HepG2 (cell line): ENCODE results near the gene MPZL3. TPM values are rescaled to one million over a fixed set of nuclear protein-coding genes. Genes with fewer than 3 reads are reported as not detected.

Experiments
- ATAC-seq: fragments of 200-7000 bp; cut with Tn5 transposase; 3 replicates; pipeline ENCODE4 v1.9.1; 2020; ENCODE audit warnings: mild to moderate bottlenecking, moderate library complexity
- BruUV-seq: library from RNA; stranded (reverse); fragments of 400-500 nt; replicated peaks from 2 replicates; lab custom pipeline; 2021; lab: Mats Ljungman, UMichigan
- CTCF ChIA-PET: fragments of 300-600 bp; formaldehyde crosslinking; extraction: SDS; loops from one replicate; lab custom pipeline; 2021; ENCODE audit warnings: low total read pairs, inconsistent platforms, low intra/inter-chr PET ratio; lab: Yijun Ruan, JAX
- POLR2A ChIA-PET: fragments of 350-600 bp; sonication (Branson Sonifier 250); formaldehyde crosslinking; loops from one replicate; lab custom pipeline; 2020; ENCODE audit warnings: antibody characterized with exemption, inconsistent platforms; lab: Yijun Ruan, JAX
- DNase-seq: peaks from one replicate; pipeline ENCODE4 v3.0.0-alpha.2; 2015; ENCODE audit warnings: low spot score
- FAIRE-seq: peaks from 3 replicates; lab custom pipeline; 2011; peaks lifted over from hg19 to GRCh38; lab: Jason Lieb, UNC
- H2AFZ ChIP-seq: one replicate; pipeline ENCODE4 v1.6.1; 2011; ENCODE audit warnings: low read length, inconsistent platforms
- H3K27ac ChIP-seq: fragments of 300-600 bp; 3 replicates; pipeline ENCODE4 v1.8.0; 2011; ENCODE audit warnings: mixed run types, mild to moderate bottlenecking, mixed read lengths, low read length, inconsistent platforms; ENCODE audit not compliant: insufficient read depth; ENCODE audit errors: extremely low read length
- H3K27me3 ChIP-seq, 2 experiments: fragments of 200-600 bp in 1 of 2; 2 replicates in 1 of 2; 3 replicates in 1 of 2; pipeline versions ENCODE4 v1.6.0 to v1.8.0; 2011; ENCODE audit warnings: low read length in 2 of 2, mild to moderate bottlenecking in 2 of 2, moderate library complexity in 2 of 2, inconsistent platforms in 1 of 2; ENCODE audit not compliant: insufficient read depth in 2 of 2, control insufficient read depth in 1 of 2
- H3K36me3 ChIP-seq, 2 experiments: fragments of 200-600 bp in 1 of 2; replicated peaks in 1 of 2; 2 replicates in 1 of 2; 3 replicates in 1 of 2; pipeline versions ENCODE4 v1.5.1 to v1.8.0; 2011; ENCODE audit warnings: low read length in 2 of 2, inconsistent platforms in 1 of 2; ENCODE audit not compliant: insufficient read depth in 2 of 2, control insufficient read depth in 1 of 2
- H3K4me1 ChIP-seq: 2 replicates; pipeline ENCODE4 v1.5.1; 2012; ENCODE audit warnings: low read length, inconsistent platforms; ENCODE audit not compliant: insufficient read depth
- H3K4me2 ChIP-seq: 2 replicates; pipeline ENCODE4 v1.6.0; 2011; ENCODE audit warnings: low read depth, low read length, inconsistent platforms
- H3K4me3 ChIP-seq, 3 experiments: fragments of 200-600 bp in 1 of 3; sonication (generic), shearing (Covaris generic) in 1 of 3; replicated peaks in 1 of 3; 2 replicates each; pipeline ENCODE4 v1.5.1; 2011 to 2016; ENCODE audit warnings: low read length in 3 of 3, inconsistent platforms in 2 of 3, low read depth in 2 of 3, mild to moderate bottlenecking in 2 of 3, control low read depth in 1 of 3, mixed read lengths in 1 of 3; ENCODE audit not compliant: insufficient read depth in 1 of 3
- H3K79me2 ChIP-seq: one replicate; pipeline ENCODE4 v1.6.1; 2011; ENCODE audit warnings: low read length, inconsistent platforms; ENCODE audit not compliant: insufficient read depth
- H3K9ac ChIP-seq: 2 replicates; pipeline ENCODE4 v1.6.0; 2011; ENCODE audit warnings: mild to moderate bottlenecking, low read depth, low read length, inconsistent platforms; ENCODE audit not compliant: insufficient read depth
- H3K9me3 ChIP-seq: 2 replicates; pipeline ENCODE4 v1.5.1; 2012; ENCODE audit warnings: mild to moderate bottlenecking, low read length
- H4K20me1 ChIP-seq: 2 replicates; pipeline ENCODE4 v1.6.0; 2011; ENCODE audit warnings: inconsistent platforms, mild to moderate bottlenecking, low read length, moderate library complexity; ENCODE audit not compliant: insufficient read depth
- BRCA1 ChIP-seq: sonication (generic); formaldehyde crosslinking; IDR thresholded peaks from 2 replicates; pipeline ENCODE4 v1.4.0; 2020; ENCODE audit warnings: missing genetic modification reagents
- CENPX ChIP-seq: sonication (generic); formaldehyde crosslinking; IDR thresholded peaks from 2 replicates; pipeline ENCODE4 v1.9.0; 2021; ENCODE audit warnings: mild to moderate bottlenecking, missing genetic modification reagents, moderate library complexity
- GATAD2A ChIP-seq: IDR thresholded peaks from 2 replicates; pipeline ENCODE4 v1.6.1; 2016
- U2AF2 ChIP-seq: fragments of 200-400 bp; formaldehyde crosslinking; IDR thresholded peaks from 2 replicates; pipeline ENCODE4 v1.6.1; 2017; ENCODE audit warnings: low read depth, mild to moderate bottlenecking, low read length
- ZMAT3 ChIP-seq: sonication (generic); formaldehyde crosslinking; conservative IDR thresholded peaks from 2 replicates; pipeline ENCODE4 v1.7.0; 2021; ENCODE audit warnings: missing genetic modification reagents
- ZNF703 ChIP-seq: sonication (generic); formaldehyde crosslinking; IDR thresholded peaks from 2 replicates; pipeline ENCODE4 v1.5.1; 2020; ENCODE audit warnings: missing genetic modification reagents, mild to moderate bottlenecking, moderate library complexity, borderline replicate concordance
- WGBS: methylation state at CpG from one replicate; pipeline ENCODE4 v1.1.6; 2017; ENCODE audit warnings: low lambda C conversion rate; 5-methylcytosine and 5-hydroxymethylcytosine counted together
- in situ Hi-C: cut with HindIII; loops from 2 replicates; pipeline ENCODE4 v1.10.0; 2017; ENCODE audit warnings: low pct_unique_long_range_greater_than_20kb; ENCODE audit not compliant: extremely low pct_ligation_motif_present
- intact Hi-C: fragments of 100-400 bp; cut with micrococcal nuclease; formaldehyde crosslinking; loops from one replicate; pipeline ENCODE4 v1.10.0; 2022; ENCODE audit not compliant: unreplicated experiment
- polyA plus RNA-seq, 8 experiments: library from polyadenylated mRNA; depleted of rRNA in 3 of 8; stranded (reverse) in 7 of 8; unstranded in 1 of 8; fragments of >200 nt; fragmentation: Illumina TruSeq in 4 of 8; extraction: Trizol in 4 of 8; gene quantifications; 2 replicates each; pipeline versions ENCODE4 v1.2.1 to v1.2.3, GENCODE V29; 2011 to 2016; ENCODE audit warnings: low read depth in 4 of 8, missing spikeins in 1 of 8, mixed read lengths in 1 of 8; ENCODE audit not compliant: insufficient read depth in 1 of 8
- total RNA-seq, 5 experiments: library from RNA; depleted of rRNA; stranded (reverse); fragments of >200 nt; fragmentation: Illumina TruSeq; extraction: Trizol; gene quantifications; 2 replicates each; pipeline ENCODE4 v1.2.3, GENCODE V29; 2016; ENCODE audit warnings: low read depth in 1 of 5
- TF ChIP-seq, protein P1 (sequence below): sonication (generic); formaldehyde crosslinking; IDR thresholded peaks from 2 replicates; pipeline ENCODE4; 2020; ENCODE audit warnings: missing genetic modification reagents, mild to moderate bottlenecking, borderline replicate concordance
- TF ChIP-seq, protein P2 (sequence below): sonication (generic); formaldehyde crosslinking; IDR thresholded peaks from 2 replicates; pipeline ENCODE4 v1.9.0; 2022; ENCODE audit warnings: low read depth, missing genetic modification reagents
- TF ChIP-seq, protein P3 (sequence below): IDR thresholded peaks from 2 replicates; pipeline ENCODE4 v1.6.1; 2018; ENCODE audit warnings: missing genetic modification reagents, mild to moderate bottlenecking, missing compliant biosample characterization
- TF ChIP-seq, protein P4 (sequence below): sonication (generic); formaldehyde crosslinking; conservative IDR thresholded peaks from 2 replicates; pipeline ENCODE4 v1.8.0; 2022; ENCODE audit warnings: mild to moderate bottlenecking, moderate library complexity, missing genetic modification reagents
- TF ChIP-seq, protein P5 (sequence below): sonication (generic); formaldehyde crosslinking; IDR thresholded peaks from 2 replicates; pipeline ENCODE4 v1.4.0; 2020; ENCODE audit warnings: mild to moderate bottlenecking, missing genetic modification reagents
- TF ChIP-seq, protein P6 (sequence below): sonication (generic); formaldehyde crosslinking; IDR thresholded peaks from 2 replicates; pipeline ENCODE4 v1.4.0; 2020; ENCODE audit warnings: missing genetic modification reagents

The MPZL3 gene
- total and polyA plus RNA-seq, 2 of the 13 experiments (the other 11 are each of a cell fraction or from before 2014, with no cell fraction given): 5.3 to 9.3 TPM

DNA sequence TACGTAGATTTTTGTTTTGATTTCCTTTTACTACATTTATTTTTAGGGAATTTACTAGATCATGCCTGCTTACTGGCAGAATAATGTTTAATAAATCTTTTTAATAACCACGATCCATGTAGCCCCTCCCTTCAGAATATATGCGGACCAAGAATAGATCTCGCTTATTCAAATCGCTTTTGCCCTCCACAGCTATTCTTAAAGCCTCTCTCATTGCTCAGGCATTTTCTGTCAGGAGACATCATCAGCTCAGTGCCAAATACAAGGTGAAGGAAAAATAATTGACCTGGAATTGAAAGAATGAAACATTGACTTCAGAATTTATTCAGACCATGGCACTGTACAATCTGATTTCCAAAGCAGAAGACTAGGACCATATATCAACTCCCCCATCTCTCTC is 17.3 kb downstream of the MPZL3 start:
- Histone ChIP-seq H3K9me3 (no peaks in the 10 kb centered on the region), H3K36me3 (peaks cover 0 to 26% of the 10 kb centered on the region in 2 experiments; a peak in 4 of 5 replicates), H2AFZ (no peak overlapping the region), H3K79me2 (no peaks in the 10 kb centered on the region), H3K27me3 (no peaks in the 10 kb centered on the region), H3K27ac (no peak overlapping the region), H3K4me3 (no peak overlapping the region), H3K9ac (no peak overlapping the region), H4K20me1 (no peaks in the 10 kb centered on the region), H3K4me2 (no peak overlapping the region), H3K4me1 (peaks cover 25% of the 10 kb centered on the region)
- 99% methylated on average over 5 of the region's 5 CpGs for WGBS
- in situ Hi-C loops: no loop called here
- BruUV-seq: no TSS peak
- TF ChIP-seq, protein P1, sequence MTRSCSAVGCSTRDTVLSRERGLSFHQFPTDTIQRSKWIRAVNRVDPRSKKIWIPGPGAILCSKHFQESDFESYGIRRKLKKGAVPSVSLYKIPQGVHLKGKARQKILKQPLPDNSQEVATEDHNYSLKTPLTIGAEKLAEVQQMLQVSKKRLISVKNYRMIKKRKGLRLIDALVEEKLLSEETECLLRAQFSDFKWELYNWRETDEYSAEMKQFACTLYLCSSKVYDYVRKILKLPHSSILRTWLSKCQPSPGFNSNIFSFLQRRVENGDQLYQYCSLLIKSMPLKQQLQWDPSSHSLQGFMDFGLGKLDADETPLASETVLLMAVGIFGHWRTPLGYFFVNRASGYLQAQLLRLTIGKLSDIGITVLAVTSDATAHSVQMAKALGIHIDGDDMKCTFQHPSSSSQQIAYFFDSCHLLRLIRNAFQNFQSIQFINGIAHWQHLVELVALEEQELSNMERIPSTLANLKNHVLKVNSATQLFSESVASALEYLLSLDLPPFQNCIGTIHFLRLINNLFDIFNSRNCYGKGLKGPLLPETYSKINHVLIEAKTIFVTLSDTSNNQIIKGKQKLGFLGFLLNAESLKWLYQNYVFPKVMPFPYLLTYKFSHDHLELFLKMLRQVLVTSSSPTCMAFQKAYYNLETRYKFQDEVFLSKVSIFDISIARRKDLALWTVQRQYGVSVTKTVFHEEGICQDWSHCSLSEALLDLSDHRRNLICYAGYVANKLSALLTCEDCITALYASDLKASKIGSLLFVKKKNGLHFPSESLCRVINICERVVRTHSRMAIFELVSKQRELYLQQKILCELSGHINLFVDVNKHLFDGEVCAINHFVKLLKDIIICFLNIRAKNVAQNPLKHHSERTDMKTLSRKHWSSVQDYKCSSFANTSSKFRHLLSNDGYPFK (CRISPR knock-in tag): no peak
- no peak for TF ChIP-seq U2AF2
- TF ChIP-seq, protein P2, sequence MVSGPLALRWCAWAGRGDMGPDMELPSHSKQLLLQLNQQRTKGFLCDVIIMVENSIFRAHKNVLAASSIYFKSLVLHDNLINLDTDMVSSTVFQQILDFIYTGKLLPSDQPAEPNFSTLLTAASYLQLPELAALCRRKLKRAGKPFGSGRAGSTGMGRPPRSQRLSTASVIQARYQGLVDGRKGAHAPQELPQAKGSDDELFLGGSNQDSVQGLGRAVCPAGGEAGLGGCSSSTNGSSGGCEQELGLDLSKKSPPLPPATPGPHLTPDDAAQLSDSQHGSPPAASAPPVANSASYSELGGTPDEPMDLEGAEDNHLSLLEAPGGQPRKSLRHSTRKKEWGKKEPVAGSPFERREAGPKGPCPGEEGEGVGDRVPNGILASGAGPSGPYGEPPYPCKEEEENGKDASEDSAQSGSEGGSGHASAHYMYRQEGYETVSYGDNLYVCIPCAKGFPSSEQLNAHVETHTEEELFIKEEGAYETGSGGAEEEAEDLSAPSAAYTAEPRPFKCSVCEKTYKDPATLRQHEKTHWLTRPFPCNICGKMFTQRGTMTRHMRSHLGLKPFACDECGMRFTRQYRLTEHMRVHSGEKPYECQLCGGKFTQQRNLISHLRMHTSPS (CRISPR knock-in tag): no peak
- TF ChIP-seq, protein P3, sequence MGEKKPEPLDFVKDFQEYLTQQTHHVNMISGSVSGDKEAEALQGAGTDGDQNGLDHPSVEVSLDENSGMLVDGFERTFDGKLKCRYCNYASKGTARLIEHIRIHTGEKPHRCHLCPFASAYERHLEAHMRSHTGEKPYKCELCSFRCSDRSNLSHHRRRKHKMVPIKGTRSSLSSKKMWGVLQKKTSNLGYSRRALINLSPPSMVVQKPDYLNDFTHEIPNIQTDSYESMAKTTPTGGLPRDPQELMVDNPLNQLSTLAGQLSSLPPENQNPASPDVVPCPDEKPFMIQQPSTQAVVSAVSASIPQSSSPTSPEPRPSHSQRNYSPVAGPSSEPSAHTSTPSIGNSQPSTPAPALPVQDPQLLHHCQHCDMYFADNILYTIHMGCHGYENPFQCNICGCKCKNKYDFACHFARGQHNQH: no peak
- TF ChIP-seq BRCA1 (CRISPR knock-in tag): no peak
- TF ChIP-seq, protein P4, sequence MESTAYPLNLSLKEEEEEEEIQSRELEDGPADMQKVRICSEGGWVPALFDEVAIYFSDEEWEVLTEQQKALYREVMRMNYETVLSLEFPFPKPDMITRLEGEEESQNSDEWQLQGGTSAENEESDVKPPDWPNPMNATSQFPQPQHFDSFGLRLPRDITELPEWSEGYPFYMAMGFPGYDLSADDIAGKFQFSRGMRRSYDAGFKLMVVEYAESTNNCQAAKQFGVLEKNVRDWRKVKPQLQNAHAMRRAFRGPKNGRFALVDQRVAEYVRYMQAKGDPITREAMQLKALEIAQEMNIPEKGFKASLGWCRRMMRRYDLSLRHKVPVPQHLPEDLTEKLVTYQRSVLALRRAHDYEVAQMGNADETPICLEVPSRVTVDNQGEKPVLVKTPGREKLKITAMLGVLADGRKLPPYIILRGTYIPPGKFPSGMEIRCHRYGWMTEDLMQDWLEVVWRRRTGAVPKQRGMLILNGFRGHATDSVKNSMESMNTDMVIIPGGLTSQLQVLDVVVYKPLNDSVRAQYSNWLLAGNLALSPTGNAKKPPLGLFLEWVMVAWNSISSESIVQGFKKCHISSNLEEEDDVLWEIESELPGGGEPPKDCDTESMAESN (CRISPR knock-in tag): no peak
- no peak for TF ChIP-seq GATAD2A (CRISPR knock-in tag)
- TF ChIP-seq CENPX (CRISPR knock-in tag): no peak
- TF ChIP-seq, protein P5, sequence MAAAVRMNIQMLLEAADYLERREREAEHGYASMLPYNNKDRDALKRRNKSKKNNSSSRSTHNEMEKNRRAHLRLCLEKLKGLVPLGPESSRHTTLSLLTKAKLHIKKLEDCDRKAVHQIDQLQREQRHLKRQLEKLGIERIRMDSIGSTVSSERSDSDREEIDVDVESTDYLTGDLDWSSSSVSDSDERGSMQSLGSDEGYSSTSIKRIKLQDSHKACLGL (CRISPR knock-in tag): no peak
- TF ChIP-seq ZMAT3: no peak
- no peak for TF ChIP-seq ZNF703
- TF ChIP-seq, protein P6, sequence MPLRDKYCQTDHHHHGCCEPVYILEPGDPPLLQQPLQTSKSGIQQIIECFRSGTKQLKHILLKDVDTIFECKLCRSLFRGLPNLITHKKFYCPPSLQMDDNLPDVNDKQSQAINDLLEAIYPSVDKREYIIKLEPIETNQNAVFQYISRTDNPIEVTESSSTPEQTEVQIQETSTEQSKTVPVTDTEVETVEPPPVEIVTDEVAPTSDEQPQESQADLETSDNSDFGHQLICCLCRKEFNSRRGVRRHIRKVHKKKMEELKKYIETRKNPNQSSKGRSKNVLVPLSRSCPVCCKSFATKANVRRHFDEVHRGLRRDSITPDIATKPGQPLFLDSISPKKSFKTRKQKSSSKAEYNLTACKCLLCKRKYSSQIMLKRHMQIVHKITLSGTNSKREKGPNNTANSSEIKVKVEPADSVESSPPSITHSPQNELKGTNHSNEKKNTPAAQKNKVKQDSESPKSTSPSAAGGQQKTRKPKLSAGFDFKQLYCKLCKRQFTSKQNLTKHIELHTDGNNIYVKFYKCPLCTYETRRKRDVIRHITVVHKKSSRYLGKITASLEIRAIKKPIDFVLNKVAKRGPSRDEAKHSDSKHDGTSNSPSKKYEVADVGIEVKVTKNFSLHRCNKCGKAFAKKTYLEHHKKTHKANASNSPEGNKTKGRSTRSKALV (CRISPR knock-in tag): no peak
- ChIA-PET POLR2A (no interaction called here), CTCF (no interaction called here)
- no peak for ATAC-seq
- no peak for DNase-seq
- FAIRE-seq: no peak
- intact Hi-C loops: no loop called here
